ENCODE data around the gene RBM47. TPM values are rescaled to one million over a fixed set of nuclear protein-coding genes. Genes with fewer than 3 reads are reported as not detected.
"Not testable (repeated sequence)": the region's sequence is repeated elsewhere in the genome, so short reads cannot be mapped to it uniquely, and the experiment has no call there.

The RBM47 gene
- total and polyA plus RNA-seq, 4 experiments from 2014 or later, result 0.10 to 1.5 (median 0.87) TPM

DNA sequence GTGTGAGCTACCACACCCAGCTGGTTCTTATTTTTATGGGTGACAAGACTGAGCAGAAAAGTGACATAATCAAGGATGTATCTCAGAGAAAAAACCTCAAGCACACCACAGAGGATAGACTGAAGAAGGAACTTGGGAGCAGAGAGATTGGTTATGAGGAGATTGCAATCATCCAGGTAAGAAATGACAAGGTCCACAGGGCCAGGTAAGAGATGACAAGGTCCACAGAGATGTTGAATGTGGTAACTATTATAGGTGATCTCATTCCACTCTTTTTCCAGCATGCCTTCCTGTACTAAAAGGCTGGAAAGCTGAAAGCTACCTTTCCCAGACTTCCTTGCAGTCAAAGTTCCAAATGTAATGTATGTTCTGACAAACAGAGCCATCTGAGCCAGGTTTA lies 15.9 kb upstream of the RBM47 start:
- no peaks in the 10 kb centered on the region for H3K36me3 Mint-ChIP-seq
- ChIA-PET CTCF (ENCODE audit: partially characterized antibody) (no interaction called here), POLR2A (ENCODE audit: partially characterized antibody) (no interaction called here)
- H3K27ac Mint-ChIP-seq, result no peak overlapping the region
- intact Hi-C loops (cut with micrococcal nuclease), result no loop called here
- no peaks in the 10 kb centered on the region for H3K36me3 ChIP-seq (ENCODE audit: insufficient read depth, low read length)
- no peak for DNase-seq
- H3K9me3 ChIP-seq (ENCODE audit: control insufficient read depth in 1 of 2, low read length in 2 of 2), result no peaks in the 10 kb centered on the region
- H3K27ac ChIP-seq (ENCODE audit: low read depth, low read length), result no peak overlapping the region
- no peaks in the 10 kb centered on the region for H3K4me1 ChIP-seq (ENCODE audit: insufficient read depth, low read length)
- no peaks in the 10 kb centered on the region for H3K4me1 Mint-ChIP-seq
- H3K4me3 ChIP-seq (ENCODE audit: low read length in 2 of 2), result no peak overlapping the region
- H3K27me3 Mint-ChIP-seq, result no peaks in the 10 kb centered on the region
- H3K9me3 Mint-ChIP-seq, result no peaks in the 10 kb centered on the region
- H3K27me3 ChIP-seq (ENCODE audit: insufficient read depth, low read length), result no peaks in the 10 kb centered on the region
- no peak overlapping the region for H3K4me3 Mint-ChIP-seq

GRCh38 chr4:40632080-40632479 lies 2.4 kb upstream of the RBM47 start:
- H3K4me1 ChIP-seq (ENCODE audit: insufficient read depth, low read length), result peaks cover 8% of the 10 kb centered on the region
- H3K9me3 Mint-ChIP-seq, result peaks cover 0 to 9% (median 0%) of the 10 kb centered on the region in 8 donors
- no peak overlapping the region for H3K27ac Mint-ChIP-seq
- H3K4me3 ChIP-seq (ENCODE audit: low read length in 2 of 2), result no peak overlapping the region
- ChIA-PET POLR2A (ENCODE audit: partially characterized antibody) (no interaction called here), CTCF (ENCODE audit: partially characterized antibody) (no interaction called here)
- H3K9me3 ChIP-seq (ENCODE audit: control insufficient read depth in 1 of 2, low read length in 2 of 2), result no peaks in the 10 kb centered on the region
- peaks cover 12 to 21% of the 10 kb centered on the region in 2 donors for H3K27me3 Mint-ChIP-seq
- no peak for DNase-seq
- no peak overlapping the region for H3K4me3 Mint-ChIP-seq
- peaks cover 4% of the 10 kb centered on the region for H3K27me3 ChIP-seq (ENCODE audit: insufficient read depth, low read length)
- H3K36me3 ChIP-seq (ENCODE audit: insufficient read depth, low read length), result no peaks in the 10 kb centered on the region
- intact Hi-C loops (cut with micrococcal nuclease), result no loop called here
- H3K36me3 Mint-ChIP-seq, result no peaks in the 10 kb centered on the region
- H3K4me1 Mint-ChIP-seq, result peaks cover 6 to 14% (median 11%) of the 10 kb centered on the region in 4 donors
- H3K27ac ChIP-seq (ENCODE audit: low read depth, low read length), result no peak overlapping the region

DNA sequence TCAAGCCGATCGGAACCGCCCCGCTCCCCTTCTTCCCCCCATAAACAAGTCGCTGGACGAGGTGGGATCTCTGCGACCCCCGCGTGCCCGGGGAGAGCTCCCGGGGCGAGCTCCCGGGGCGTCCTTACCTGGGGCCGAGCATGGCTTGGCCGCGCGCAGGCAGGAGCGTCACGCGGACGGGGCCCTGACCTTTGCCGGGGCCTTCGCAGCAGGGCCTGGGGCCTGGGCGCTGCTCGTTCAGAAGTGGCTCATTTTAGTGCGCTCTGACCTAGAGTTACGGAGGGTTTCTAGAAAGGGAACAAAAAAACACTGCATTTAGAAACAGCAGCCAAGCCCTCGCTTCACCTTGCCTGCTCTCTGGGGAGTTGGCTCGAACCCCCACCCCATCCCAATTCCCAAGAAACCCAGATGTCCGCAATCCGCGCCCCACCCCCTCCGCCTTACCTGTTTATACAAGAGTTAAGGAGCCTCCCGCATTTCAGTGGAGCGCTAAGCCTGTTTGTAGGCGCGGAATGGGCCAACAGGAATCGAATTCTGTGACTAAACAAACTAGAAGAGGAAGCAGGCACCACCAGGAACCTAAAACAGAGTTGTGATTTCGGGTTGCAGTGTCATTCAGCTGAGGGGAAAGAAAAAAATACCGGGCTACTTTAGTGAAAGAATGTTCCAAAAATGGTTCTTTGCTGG lies 814 bp upstream of the RBM47 start:
- H3K27ac Mint-ChIP-seq, result no peak overlapping the region
- no peaks in the 10 kb centered on the region for H3K9me3 Mint-ChIP-seq
- intact Hi-C loops (cut with micrococcal nuclease), result no loop called here
- H3K27me3 Mint-ChIP-seq, result peaks cover 24 to 35% of the 10 kb centered on the region in 2 donors
- H3K36me3 Mint-ChIP-seq, result no peaks in the 10 kb centered on the region
- CTCF ChIA-PET (ENCODE audit: partially characterized antibody), result interaction anchor here (0.6 kb wide), 1 partner anchor 11 kb away, joined by 3 read pairs; no protein-coding TSS in a partner anchor
- no peak overlapping the region for H3K4me3 ChIP-seq (ENCODE audit: low read length in 2 of 2)
- peaks cover 6 to 15% (median 12%) of the 10 kb centered on the region in 4 donors for H3K4me1 Mint-ChIP-seq
- peaks cover 4% of the 10 kb centered on the region for H3K27me3 ChIP-seq (ENCODE audit: insufficient read depth, low read length)
- peak overlapping the region in 4 of 8 donors; percentile 22 to 80 (median 78) for H3K4me3 Mint-ChIP-seq
- H3K36me3 ChIP-seq (ENCODE audit: insufficient read depth, low read length), result no peaks in the 10 kb centered on the region
- H3K9me3 ChIP-seq (ENCODE audit: control insufficient read depth in 1 of 2, low read length in 2 of 2), result no peaks in the 10 kb centered on the region
- no peak for DNase-seq
- POLR2A ChIA-PET (ENCODE audit: partially characterized antibody), result interaction anchor here (0.7 kb wide), 1 partner anchor 86 kb away, joined by 3 read pairs; no protein-coding TSS in a partner anchor
- H3K4me1 ChIP-seq (ENCODE audit: insufficient read depth, low read length), result peaks cover 8% of the 10 kb centered on the region
- H3K27ac ChIP-seq (ENCODE audit: low read depth, low read length), result no peak overlapping the region

GRCh38 chr4:40628888-40629287 lies 776 bp downstream of the RBM47 start:
- Mint-ChIP-seq H3K27me3 (peaks cover 30 to 36% of the 10 kb centered on the region in 2 donors), H3K4me3 (peak overlapping the region in 7 of 8 donors; percentile 28 to 83 (median 74)), H3K4me1 (peaks cover 6 to 15% (median 12%) of the 10 kb centered on the region in 4 donors), H3K36me3 (no peaks in the 10 kb centered on the region), H3K27ac (no peak overlapping the region), H3K9me3 (no peaks in the 10 kb centered on the region)
- peak overlapping the region; percentile 23 to 47 for H3K4me3 ChIP-seq (ENCODE audit: low read length in 2 of 2)
- no peaks in the 10 kb centered on the region for H3K9me3 ChIP-seq (ENCODE audit: control insufficient read depth in 1 of 2, low read length in 2 of 2)
- no peak overlapping the region for H3K27ac ChIP-seq (ENCODE audit: low read depth, low read length)
- intact Hi-C loops (cut with micrococcal nuclease), result no loop called here
- no peaks in the 10 kb centered on the region for H3K36me3 ChIP-seq (ENCODE audit: insufficient read depth, low read length)
- H3K4me1 ChIP-seq (ENCODE audit: insufficient read depth, low read length), result peaks cover 8% of the 10 kb centered on the region
- POLR2A ChIA-PET (ENCODE audit: partially characterized antibody), result no interaction called here
- DNase-seq, result no peak
- CTCF ChIA-PET (ENCODE audit: partially characterized antibody), result no interaction called here
- H3K27me3 ChIP-seq (ENCODE audit: insufficient read depth, low read length), result peaks cover 4% of the 10 kb centered on the region

DNA sequence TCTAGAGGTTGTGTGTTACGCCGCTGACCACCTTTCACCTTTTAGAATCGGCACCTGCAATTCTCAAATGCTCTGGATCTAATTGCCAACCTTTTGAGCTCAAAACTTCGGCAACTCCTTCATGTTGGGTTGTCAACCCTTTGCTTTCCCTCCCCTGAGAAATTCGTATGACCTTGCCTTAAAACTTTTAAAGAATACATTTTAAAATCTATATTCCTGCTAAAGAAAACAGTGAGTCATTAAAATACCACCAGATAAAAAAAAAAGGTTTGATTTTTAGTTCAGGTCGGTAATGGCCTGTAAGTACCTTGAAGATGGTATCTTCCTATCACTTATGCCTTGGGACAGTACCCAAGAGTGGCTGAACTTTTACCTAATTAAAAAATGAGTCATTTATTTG lies 1.3 kb downstream of the RBM47 start:
- H3K27me3 ChIP-seq (ENCODE audit: insufficient read depth, low read length); H3K27ac ChIP-seq (ENCODE audit: low read depth, low read length); H3K4me1 ChIP-seq (ENCODE audit: insufficient read depth, low read length); H3K4me3 ChIP-seq (ENCODE audit: low read length in 2 of 2); DNase-seq; CTCF ChIA-PET (ENCODE audit: partially characterized antibody); H3K9me3 Mint-ChIP-seq; H3K27ac Mint-ChIP-seq; POLR2A ChIA-PET (ENCODE audit: partially characterized antibody); intact Hi-C loops (cut with micrococcal nuclease); H3K9me3 ChIP-seq (ENCODE audit: control insufficient read depth in 1 of 2, low read length in 2 of 2); H3K36me3 ChIP-seq (ENCODE audit: insufficient read depth, low read length); H3K4me3 Mint-ChIP-seq; H3K36me3 Mint-ChIP-seq: not testable (repeated sequence)
- H3K27me3 Mint-ChIP-seq, result peaks cover 30 to 36% of the 10 kb centered on the region in 2 donors
- H3K4me1 Mint-ChIP-seq, result peaks cover 6 to 15% (median 12%) of the 10 kb centered on the region in 4 donors

GRCh38 chr4:40627540-40627939 lies 2.1 kb downstream of the RBM47 start:
- H3K9me3 Mint-ChIP-seq, result no peaks in the 10 kb centered on the region
- Histone ChIP-seq H3K27me3 (ENCODE audit: insufficient read depth, low read length) (peaks cover 4% of the 10 kb centered on the region), H3K4me3 (ENCODE audit: low read length in 2 of 2) (no peak overlapping the region), H3K9me3 (ENCODE audit: control insufficient read depth in 1 of 2, low read length in 2 of 2) (no peaks in the 10 kb centered on the region), H3K27ac (ENCODE audit: low read depth, low read length) (no peak overlapping the region), H3K4me1 (ENCODE audit: insufficient read depth, low read length) (peaks cover 8% of the 10 kb centered on the region), H3K36me3 (ENCODE audit: insufficient read depth, low read length) (no peaks in the 10 kb centered on the region)
- H3K27ac Mint-ChIP-seq, result no peak overlapping the region
- peaks cover 31 to 38% of the 10 kb centered on the region in 2 donors for H3K27me3 Mint-ChIP-seq
- intact Hi-C loops (cut with micrococcal nuclease), result no loop called here
- H3K4me1 Mint-ChIP-seq, result peaks cover 8 to 15% (median 12%) of the 10 kb centered on the region in 4 donors
- H3K36me3 Mint-ChIP-seq, result no peaks in the 10 kb centered on the region
- POLR2A ChIA-PET (ENCODE audit: partially characterized antibody), result no interaction called here
- DNase-seq, result no peak
- CTCF ChIA-PET (ENCODE audit: partially characterized antibody), result no interaction called here
- peak overlapping the region in 1 of 8 donors; percentile 18 for H3K4me3 Mint-ChIP-seq

DNA sequence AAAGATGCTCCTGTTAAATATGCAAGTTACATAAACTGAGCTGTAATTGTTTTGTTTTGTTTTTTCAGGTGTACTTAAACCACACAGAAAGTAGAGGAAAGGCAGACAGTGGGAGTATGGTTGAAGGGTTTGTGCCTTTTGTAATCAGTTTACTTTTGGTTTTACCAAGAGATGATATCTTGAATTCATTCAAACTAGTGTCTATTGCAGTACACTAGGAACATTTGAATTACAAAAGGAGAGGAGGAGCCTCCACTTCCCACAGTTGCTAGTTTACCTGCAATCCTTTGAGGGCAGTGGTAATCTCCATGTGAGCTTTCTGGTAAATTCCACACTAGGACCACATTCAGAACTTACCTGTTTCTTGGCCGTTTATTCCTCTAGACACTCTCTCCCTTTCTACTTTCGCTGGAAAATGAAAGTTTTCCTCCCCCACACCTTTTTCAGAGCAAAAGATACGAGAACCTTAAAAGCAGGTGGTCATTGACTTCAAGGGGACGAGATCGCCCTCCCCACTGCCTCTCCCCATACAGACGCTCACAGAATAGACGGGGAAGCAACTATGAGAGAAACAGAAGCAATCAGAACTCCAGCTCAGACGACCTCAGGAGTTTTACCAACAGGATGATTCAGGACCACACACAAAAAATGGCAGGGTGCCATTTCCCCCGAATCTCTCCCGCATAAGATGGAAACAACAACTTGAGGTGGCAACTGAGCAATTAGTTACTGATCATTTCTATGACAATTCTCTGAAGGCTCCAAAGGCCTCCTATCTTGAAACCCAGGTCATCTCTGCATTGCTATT lies 3.3 kb downstream of the RBM47 start:
- CTCF ChIA-PET (ENCODE audit: partially characterized antibody), result no interaction called here
- Mint-ChIP-seq H3K27ac (no peak overlapping the region), H3K27me3 (peaks cover 36 to 42% of the 10 kb centered on the region in 2 donors), H3K4me1 (peaks cover 10 to 19% (median 15%) of the 10 kb centered on the region in 4 donors), H3K4me3 (peak overlapping the region in 2 of 8 donors; percentile 16 to 23), H3K36me3 (no peaks in the 10 kb centered on the region), H3K9me3 (no peaks in the 10 kb centered on the region)
- Histone ChIP-seq H3K27ac (ENCODE audit: low read depth, low read length) (no peak overlapping the region), H3K36me3 (ENCODE audit: insufficient read depth, low read length) (no peaks in the 10 kb centered on the region), H3K4me3 (ENCODE audit: low read length in 2 of 2) (no peak overlapping the region), H3K27me3 (ENCODE audit: insufficient read depth, low read length) (peaks cover 4% of the 10 kb centered on the region), H3K4me1 (ENCODE audit: insufficient read depth, low read length) (peaks cover 8% of the 10 kb centered on the region), H3K9me3 (ENCODE audit: control insufficient read depth in 1 of 2, low read length in 2 of 2) (no peaks in the 10 kb centered on the region)
- intact Hi-C loops (cut with micrococcal nuclease), result no loop called here
- POLR2A ChIA-PET (ENCODE audit: partially characterized antibody), result no interaction called here
- no peak for DNase-seq
